ENCODE results near the gene SURF6. TPM values are rescaled to one million over a fixed set of nuclear protein-coding genes. Genes with fewer than 3 reads are reported as not detected.

The SURF6 gene
- total and polyA plus RNA-seq, 10 donors = 13.2 to 28.6 (median 17.2) TPM

DNA sequence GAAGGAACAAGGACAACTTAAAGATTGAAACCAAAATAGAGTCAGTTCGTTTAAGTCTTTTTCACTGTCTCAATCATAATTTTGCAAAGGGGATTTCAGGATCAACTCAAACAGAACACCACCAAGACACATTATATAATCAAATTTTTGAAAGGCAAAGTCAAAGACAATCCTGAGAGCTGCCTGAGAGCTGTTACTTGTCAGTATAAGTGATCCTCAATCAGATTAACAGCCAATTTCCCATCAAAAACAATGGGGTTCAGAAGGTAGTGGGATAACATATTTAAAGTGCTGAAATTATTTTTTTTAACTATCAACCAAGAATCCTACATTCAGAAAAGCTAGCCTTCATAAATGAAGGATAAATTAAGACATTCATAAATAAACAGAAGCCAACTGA lies 41.7 kb downstream of the SURF6 start:
- no peak overlapping the region for H3K4me3 ChIP-seq
- no peak overlapping the region for H3K27ac ChIP-seq
- H3K36me3 ChIP-seq = no peaks in the 10 kb centered on the region
- peaks cover 0 to 40% (median 24%) of the 10 kb centered on the region in 8 donors for H3K9me3 ChIP-seq
- H3K27me3 ChIP-seq (replicated peaks in 1 of 7) = peaks cover 0 to 50% (median 0%) of the 10 kb centered on the region in 7 donors
- DNase-seq = no peak
- TF ChIP-seq POLR2AphosphoS5 (IDR thresholded peaks at IDR 0.05) (no peak), POLR2A (IDR thresholded peaks at IDR 0.05) (no peak)
- TF ChIP-seq, protein P1, sequence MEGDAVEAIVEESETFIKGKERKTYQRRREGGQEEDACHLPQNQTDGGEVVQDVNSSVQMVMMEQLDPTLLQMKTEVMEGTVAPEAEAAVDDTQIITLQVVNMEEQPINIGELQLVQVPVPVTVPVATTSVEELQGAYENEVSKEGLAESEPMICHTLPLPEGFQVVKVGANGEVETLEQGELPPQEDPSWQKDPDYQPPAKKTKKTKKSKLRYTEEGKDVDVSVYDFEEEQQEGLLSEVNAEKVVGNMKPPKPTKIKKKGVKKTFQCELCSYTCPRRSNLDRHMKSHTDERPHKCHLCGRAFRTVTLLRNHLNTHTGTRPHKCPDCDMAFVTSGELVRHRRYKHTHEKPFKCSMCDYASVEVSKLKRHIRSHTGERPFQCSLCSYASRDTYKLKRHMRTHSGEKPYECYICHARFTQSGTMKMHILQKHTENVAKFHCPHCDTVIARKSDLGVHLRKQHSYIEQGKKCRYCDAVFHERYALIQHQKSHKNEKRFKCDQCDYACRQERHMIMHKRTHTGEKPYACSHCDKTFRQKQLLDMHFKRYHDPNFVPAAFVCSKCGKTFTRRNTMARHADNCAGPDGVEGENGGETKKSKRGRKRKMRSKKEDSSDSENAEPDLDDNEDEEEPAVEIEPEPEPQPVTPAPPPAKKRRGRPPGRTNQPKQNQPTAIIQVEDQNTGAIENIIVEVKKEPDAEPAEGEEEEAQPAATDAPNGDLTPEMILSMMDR (IDR thresholded peaks at IDR 0.05 in 8 of 11, conservative IDR thresholded peaks at IDR 0.05 in 3 of 11) = no peak
- WGBS, 5 donors = 47 to 68% (median 66%) methylated on average over 1 of the region's 1 CpG
- intact Hi-C loops (cut with DNase I; ENCODE audit: low total_unique reads) = no loop called here
- no peaks in the 10 kb centered on the region for H3K4me1 ChIP-seq

GRCh38 chr9:133290751-133291302 lies 45.2 kb downstream of the SURF6 start:
- WGBS, 5 donors = 89 to 93% (median 91%) methylated on average over 2 of the region's 2 CpGs
- Histone ChIP-seq H3K4me3 (no peak overlapping the region), H3K9me3 (peaks cover 4 to 56% (median 36%) of the 10 kb centered on the region in 8 donors), H3K4me1 (no peaks in the 10 kb centered on the region), H3K36me3 (no peaks in the 10 kb centered on the region), H3K27me3 (replicated peaks in 1 of 7) (peaks cover 0 to 24% (median 0%) of the 10 kb centered on the region in 7 donors), H3K27ac (no peak overlapping the region)
- intact Hi-C loops (cut with DNase I; ENCODE audit: low total_unique reads) = no loop called here
- no peak for DNase-seq
- TF ChIP-seq POLR2A (IDR thresholded peaks at IDR 0.05) = no peak
- TF ChIP-seq POLR2AphosphoS5 (IDR thresholded peaks at IDR 0.05) = no peak
- TF ChIP-seq, protein P1 (IDR thresholded peaks at IDR 0.05 in 8 of 11, conservative IDR thresholded peaks at IDR 0.05 in 3 of 11) = no peak

- DNase-seq = no peak
- no peak overlapping the region for H3K27ac ChIP-seq
- H3K36me3 ChIP-seq = no peaks in the 10 kb centered on the region
- no peaks in the 10 kb centered on the region for H3K4me1 ChIP-seq
- H3K4me3 ChIP-seq = no peak overlapping the region
- TF ChIP-seq POLR2A (IDR thresholded peaks at IDR 0.05) (no peak), POLR2AphosphoS5 (IDR thresholded peaks at IDR 0.05) (no peak)
- TF ChIP-seq, protein P1 (IDR thresholded peaks at IDR 0.05 in 8 of 11, conservative IDR thresholded peaks at IDR 0.05 in 3 of 11) = no peak
- WGBS, 5 donors = 43 to 56% (median 53%) methylated on average over 2 of the region's 2 CpGs
- intact Hi-C loops (cut with DNase I; ENCODE audit: low total_unique reads) = no loop called here
- no peaks in the 10 kb centered on the region for H3K27me3 ChIP-seq (replicated peaks in 1 of 7)
- peaks cover 4 to 41% (median 32%) of the 10 kb centered on the region in 8 donors for H3K9me3 ChIP-seq
These were observed 49.5 kb downstream of the SURF6 start for GRCh38 chr9:133286523-133286922.

- intact Hi-C loops (cut with DNase I; ENCODE audit: low total_unique reads) = no loop called here
- no peaks in the 10 kb centered on the region for H3K4me1 ChIP-seq
- 74 to 87% (median 83%) methylated on average over 6 of the region's 6 CpGs for WGBS, 5 donors
These were observed 50.7 kb downstream of the SURF6 start for GRCh38 chr9:133285252-133285775.

More at GRCh38 chr9:133285252-133285775, 50.7 kb downstream of the SURF6 start:
- Histone ChIP-seq H3K36me3 (no peaks in the 10 kb centered on the region), H3K4me3 (no peak overlapping the region), H3K9me3 (peaks cover 3 to 29% (median 20%) of the 10 kb centered on the region in 8 donors), H3K27me3 (replicated peaks in 1 of 7) (peaks cover 0 to 5% (median 0%) of the 10 kb centered on the region in 7 donors), H3K27ac (no peak overlapping the region)
- TF ChIP-seq, protein P1 (IDR thresholded peaks at IDR 0.05 in 8 of 11, conservative IDR thresholded peaks at IDR 0.05 in 3 of 11) = no peak
- TF ChIP-seq POLR2AphosphoS5 (IDR thresholded peaks at IDR 0.05) = no peak
- TF ChIP-seq POLR2A (IDR thresholded peaks at IDR 0.05) = no peak
- DNase-seq = no peak
